ENCODE data around the gene CYP2B6. TPM values are rescaled to one million over a fixed set of nuclear protein-coding genes. Genes with fewer than 3 reads are reported as not detected.

CYP2B6 gene
- polyA plus RNA-seq, 1 donor from 2014 or later: not detected

DNA sequence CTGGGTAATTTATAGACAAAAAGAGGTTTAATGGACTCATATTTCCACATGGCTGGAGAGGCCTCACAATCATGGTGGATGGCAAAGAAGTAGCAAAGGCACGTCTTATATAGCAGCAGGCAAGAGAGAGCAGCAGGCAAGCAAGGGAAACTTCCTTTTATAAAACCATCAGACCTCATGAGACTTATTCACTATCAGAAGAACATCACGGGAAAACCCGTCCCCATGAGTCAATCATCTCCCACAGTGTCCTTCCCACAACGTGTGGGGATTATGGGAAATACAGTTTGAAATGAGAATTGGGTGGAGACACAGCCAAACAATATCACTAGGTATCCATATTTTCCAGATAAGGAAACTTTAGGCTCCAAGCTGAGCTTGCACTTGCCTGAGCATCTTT, 9.5 kb upstream of the CYP2B6 start:
- Histone ChIP-seq H3K27ac (ENCODE audit: low read length) (no peak overlapping the region), H3K4me3 (ENCODE audit: low read length) (no peak overlapping the region), H3K4me2 (ENCODE audit: low read length) (no peak overlapping the region)

GRCh38 chr19:40982594-40983101, 8.4 kb upstream of the CYP2B6 start:
- Histone ChIP-seq H3K36me3 (ENCODE audit: insufficient read depth, low read length) (no peaks in the 10 kb centered on the region), H3K9me3 (ENCODE audit: low read length) (no peaks in the 10 kb centered on the region), H3K9ac (ENCODE audit: low read length) (no peak overlapping the region), H3K9me2 (ENCODE audit: insufficient read depth, low read length) (no peaks in the 10 kb centered on the region), H3K27me3 (ENCODE audit: insufficient read depth, low read depth, low read length) (no peaks in the 10 kb centered on the region), H4K20me1 (ENCODE audit: insufficient read depth) (no peaks in the 10 kb centered on the region), H3K79me2 (replicated peaks; ENCODE audit: insufficient read depth, low read length) (no peaks in the 10 kb centered on the region), H3K4me3 (ENCODE audit: low read length) (no peak overlapping the region), H3K4me2 (ENCODE audit: low read length) (no peak overlapping the region), H3F3A (ENCODE audit: insufficient read depth, low read length, poor library complexity, severe bottlenecking) (no peaks in the 10 kb centered on the region), H2AFZ (ENCODE audit: low read depth, low read length) (no peak overlapping the region), H3K27ac (ENCODE audit: low read length) (no peak overlapping the region)
- TF ChIP-seq, protein P1, sequence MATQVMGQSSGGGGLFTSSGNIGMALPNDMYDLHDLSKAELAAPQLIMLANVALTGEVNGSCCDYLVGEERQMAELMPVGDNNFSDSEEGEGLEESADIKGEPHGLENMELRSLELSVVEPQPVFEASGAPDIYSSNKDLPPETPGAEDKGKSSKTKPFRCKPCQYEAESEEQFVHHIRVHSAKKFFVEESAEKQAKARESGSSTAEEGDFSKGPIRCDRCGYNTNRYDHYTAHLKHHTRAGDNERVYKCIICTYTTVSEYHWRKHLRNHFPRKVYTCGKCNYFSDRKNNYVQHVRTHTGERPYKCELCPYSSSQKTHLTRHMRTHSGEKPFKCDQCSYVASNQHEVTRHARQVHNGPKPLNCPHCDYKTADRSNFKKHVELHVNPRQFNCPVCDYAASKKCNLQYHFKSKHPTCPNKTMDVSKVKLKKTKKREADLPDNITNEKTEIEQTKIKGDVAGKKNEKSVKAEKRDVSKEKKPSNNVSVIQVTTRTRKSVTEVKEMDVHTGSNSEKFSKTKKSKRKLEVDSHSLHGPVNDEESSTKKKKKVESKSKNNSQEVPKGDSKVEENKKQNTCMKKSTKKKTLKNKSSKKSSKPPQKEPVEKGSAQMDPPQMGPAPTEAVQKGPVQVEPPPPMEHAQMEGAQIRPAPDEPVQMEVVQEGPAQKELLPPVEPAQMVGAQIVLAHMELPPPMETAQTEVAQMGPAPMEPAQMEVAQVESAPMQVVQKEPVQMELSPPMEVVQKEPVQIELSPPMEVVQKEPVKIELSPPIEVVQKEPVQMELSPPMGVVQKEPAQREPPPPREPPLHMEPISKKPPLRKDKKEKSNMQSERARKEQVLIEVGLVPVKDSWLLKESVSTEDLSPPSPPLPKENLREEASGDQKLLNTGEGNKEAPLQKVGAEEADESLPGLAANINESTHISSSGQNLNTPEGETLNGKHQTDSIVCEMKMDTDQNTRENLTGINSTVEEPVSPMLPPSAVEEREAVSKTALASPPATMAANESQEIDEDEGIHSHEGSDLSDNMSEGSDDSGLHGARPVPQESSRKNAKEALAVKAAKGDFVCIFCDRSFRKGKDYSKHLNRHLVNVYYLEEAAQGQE (IDR thresholded peaks at IDR 0.05; ENCODE audit: borderline replicate concordance): no peak
- no peak for TF ChIP-seq SMC3 (conservative IDR thresholded peaks at IDR 0.05; ENCODE audit: poor library complexity)
- TF ChIP-seq RAD21 (conservative IDR thresholded peaks at IDR 0.05): no peak

More for the DNA sequence above, 9.5 kb upstream of the CYP2B6 start:
- Histone ChIP-seq H3K9ac (ENCODE audit: low read length) (no peak overlapping the region), H4K20me1 (ENCODE audit: insufficient read depth) (no peaks in the 10 kb centered on the region), H3K36me3 (ENCODE audit: insufficient read depth, low read length) (no peaks in the 10 kb centered on the region), H3F3A (ENCODE audit: insufficient read depth, low read length, poor library complexity, severe bottlenecking) (no peaks in the 10 kb centered on the region), H3K9me3 (ENCODE audit: low read length) (no peaks in the 10 kb centered on the region), H3K79me2 (replicated peaks; ENCODE audit: insufficient read depth, low read length) (no peaks in the 10 kb centered on the region), H3K9me2 (ENCODE audit: insufficient read depth, low read length) (no peaks in the 10 kb centered on the region), H2AFZ (ENCODE audit: low read depth, low read length) (no peak overlapping the region), H3K27me3 (ENCODE audit: insufficient read depth, low read depth, low read length) (no peaks in the 10 kb centered on the region)
- no peak for TF ChIP-seq TAF1 (IDR thresholded peaks at IDR 0.05; ENCODE audit: low read depth)
- TF ChIP-seq RAD21 (conservative IDR thresholded peaks at IDR 0.05): no peak
- TF ChIP-seq EP300 (conservative IDR thresholded peaks at IDR 0.05; ENCODE audit: poor library complexity, severe bottlenecking): no peak
- TF ChIP-seq, protein P2, sequence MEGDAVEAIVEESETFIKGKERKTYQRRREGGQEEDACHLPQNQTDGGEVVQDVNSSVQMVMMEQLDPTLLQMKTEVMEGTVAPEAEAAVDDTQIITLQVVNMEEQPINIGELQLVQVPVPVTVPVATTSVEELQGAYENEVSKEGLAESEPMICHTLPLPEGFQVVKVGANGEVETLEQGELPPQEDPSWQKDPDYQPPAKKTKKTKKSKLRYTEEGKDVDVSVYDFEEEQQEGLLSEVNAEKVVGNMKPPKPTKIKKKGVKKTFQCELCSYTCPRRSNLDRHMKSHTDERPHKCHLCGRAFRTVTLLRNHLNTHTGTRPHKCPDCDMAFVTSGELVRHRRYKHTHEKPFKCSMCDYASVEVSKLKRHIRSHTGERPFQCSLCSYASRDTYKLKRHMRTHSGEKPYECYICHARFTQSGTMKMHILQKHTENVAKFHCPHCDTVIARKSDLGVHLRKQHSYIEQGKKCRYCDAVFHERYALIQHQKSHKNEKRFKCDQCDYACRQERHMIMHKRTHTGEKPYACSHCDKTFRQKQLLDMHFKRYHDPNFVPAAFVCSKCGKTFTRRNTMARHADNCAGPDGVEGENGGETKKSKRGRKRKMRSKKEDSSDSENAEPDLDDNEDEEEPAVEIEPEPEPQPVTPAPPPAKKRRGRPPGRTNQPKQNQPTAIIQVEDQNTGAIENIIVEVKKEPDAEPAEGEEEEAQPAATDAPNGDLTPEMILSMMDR (IDR thresholded peaks at IDR 0.05; ENCODE audit: poor library complexity, severe bottlenecking): no peak

GRCh38 chr19:40989453-40989852, 1.6 kb upstream of the CYP2B6 start:
- TF ChIP-seq RAD21 (conservative IDR thresholded peaks at IDR 0.05) (no peak), SMC3 (conservative IDR thresholded peaks at IDR 0.05; ENCODE audit: poor library complexity) (no peak), MXI1 (conservative IDR thresholded peaks at IDR 0.05; ENCODE audit: poor library complexity, severe bottlenecking) (no peak), EZH2 (IDR thresholded peaks at IDR 0.05; ENCODE audit: borderline replicate concordance, insufficient read depth, low read length, poor library complexity, severe bottlenecking) (no peak), EP300 (conservative IDR thresholded peaks at IDR 0.05; ENCODE audit: poor library complexity, severe bottlenecking) (no peak)
- TF ChIP-seq, protein P1 (IDR thresholded peaks at IDR 0.05; ENCODE audit: borderline replicate concordance): no peak
- Histone ChIP-seq H3K9me2 (ENCODE audit: insufficient read depth, low read length) (no peaks in the 10 kb centered on the region), H2AFZ (ENCODE audit: low read depth, low read length) (no peak overlapping the region), H3K27me3 (ENCODE audit: insufficient read depth, low read depth, low read length) (no peaks in the 10 kb centered on the region), H3K9me3 (ENCODE audit: low read length) (no peaks in the 10 kb centered on the region), H4K20me1 (ENCODE audit: insufficient read depth) (no peaks in the 10 kb centered on the region), H3K79me2 (replicated peaks; ENCODE audit: insufficient read depth, low read length) (no peaks in the 10 kb centered on the region), H3K27ac (ENCODE audit: low read length) (no peak overlapping the region), H3K9ac (ENCODE audit: low read length) (no peak overlapping the region), H3K4me3 (ENCODE audit: low read length) (no peak overlapping the region), H3K4me2 (ENCODE audit: low read length) (no peak overlapping the region), H3F3A (ENCODE audit: insufficient read depth, low read length, poor library complexity, severe bottlenecking) (no peaks in the 10 kb centered on the region), H3K36me3 (ENCODE audit: insufficient read depth, low read length) (no peaks in the 10 kb centered on the region)
